C4-2B (cell line): ENCODE data around the gene IRF5.

Source experiments
- H3K27ac ChIP-seq: fragments of 450-650 bp; 2 replicates; pipeline ENCODE4 v1.5.1; 2017
- CTCF ChIP-seq: fragments of 450-650 bp; conservative IDR thresholded peaks from 2 replicates; pipeline ENCODE4 v1.5.1; 2017; ENCODE audit warnings: mild to moderate bottlenecking
- ZFX ChIP-seq: fragments of 450-650 bp; IDR thresholded peaks from 2 replicates; pipeline ENCODE4 v1.6.1; 2017

IRF5 gene

GRCh38 chr7:128913870-128914565 is 23.7 kb upstream of the IRF5 start:
- H3K27ac ChIP-seq: no peak overlapping the region
- no peak for TF ChIP-seq ZFX
- TF ChIP-seq CTCF: no peak

GRCh38 chr7:128914566-128915151 is 23.1 kb upstream of the IRF5 start:
- TF ChIP-seq ZFX (no peak), CTCF (no peak)
- H3K27ac ChIP-seq: no peak overlapping the region

DNA sequence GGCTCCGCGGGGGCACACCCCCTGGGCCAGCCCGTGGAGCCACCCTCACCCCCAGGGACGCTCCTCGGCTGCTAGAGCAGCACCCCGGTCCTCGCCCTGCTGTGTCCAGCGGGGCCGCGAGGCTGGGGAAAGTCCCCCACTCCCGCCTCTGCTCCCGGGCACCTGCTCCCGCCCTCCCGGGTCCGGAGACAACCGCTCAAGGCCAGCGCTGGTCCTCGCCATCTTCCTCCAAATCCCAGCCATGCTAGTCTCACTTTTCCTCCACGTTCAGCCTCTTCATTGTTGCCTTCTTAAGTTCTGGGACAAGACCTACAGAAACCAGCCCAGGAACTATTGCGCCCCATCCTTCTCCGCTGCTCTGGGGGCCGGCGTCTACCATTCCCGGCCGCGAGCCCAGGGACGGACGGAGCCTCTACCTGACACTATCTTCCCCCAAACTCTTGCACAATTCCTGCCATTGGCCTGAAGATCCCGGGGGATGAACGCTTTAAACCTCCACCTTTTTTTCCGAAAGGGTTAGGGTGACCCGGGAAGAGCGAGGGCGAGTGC is 22.4 kb upstream of the IRF5 start:
- H3K27ac ChIP-seq: no peak overlapping the region
- TF ChIP-seq ZFX (no peak), CTCF (no peak)

GRCh38 chr7:128915841-128916642 is 21.7 kb upstream of the IRF5 start:
- no peak overlapping the region for H3K27ac ChIP-seq
- TF ChIP-seq CTCF: no peak
- no peak for TF ChIP-seq ZFX

DNA sequence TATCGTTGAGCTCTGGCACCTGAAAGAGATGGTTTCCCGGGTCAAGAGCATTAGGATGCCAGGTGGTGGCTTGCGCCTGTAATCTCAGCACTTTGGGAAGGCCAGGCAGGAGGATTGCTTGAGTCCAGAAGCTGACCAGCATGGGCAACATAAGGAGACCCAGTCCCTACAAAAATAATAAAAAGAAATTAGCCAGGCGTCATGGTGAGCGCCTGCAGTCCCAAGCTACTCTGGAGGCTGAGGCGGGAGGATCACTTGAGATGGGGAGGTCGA is 21.1 kb upstream of the IRF5 start:
- H3K27ac ChIP-seq: no peak overlapping the region
- TF ChIP-seq ZFX: no peak
- no peak for TF ChIP-seq CTCF

- no peak for TF ChIP-seq CTCF
- TF ChIP-seq ZFX: no peak
- H3K27ac ChIP-seq: no peak overlapping the region
Measured at GRCh38 chr7:128917122-128917521, 20.6 kb upstream of the IRF5 start.

- no peak for TF ChIP-seq CTCF
- TF ChIP-seq ZFX: no peak
- H3K27ac ChIP-seq: no peak overlapping the region
Measured at GRCh38 chr7:128918016-128918665, 19.6 kb upstream of the IRF5 start.
